ENCODE measurements around the gene VWF.

The VWF gene

GRCh38 chr12:5924342-5924741, 200.1 kb downstream of the VWF start:
- no peak for TF ChIP-seq CTCF (IDR thresholded peaks at IDR 0.05)

- no peak for TF ChIP-seq CTCF (IDR thresholded peaks at IDR 0.05)
Observed at GRCh38 chr12:5923751-5924150, 200.7 kb downstream of the VWF start.

- TF ChIP-seq CTCF (IDR thresholded peaks at IDR 0.05), result no peak
Observed at GRCh38 chr12:5923043-5923605, 201.3 kb downstream of the VWF start.

- TF ChIP-seq CTCF (IDR thresholded peaks at IDR 0.05), result no peak
Observed at GRCh38 chr12:5921966-5922899, 202.2 kb downstream of the VWF start.

GRCh38 chr12:5921027-5921909, 203.2 kb downstream of the VWF start:
- no peak for TF ChIP-seq CTCF (IDR thresholded peaks at IDR 0.05)

GRCh38 chr12:5916785-5917290, 207.6 kb downstream of the VWF start:
- TF ChIP-seq CTCF (IDR thresholded peaks at IDR 0.05), result no peak

- TF ChIP-seq CTCF (IDR thresholded peaks at IDR 0.05), result no peak
Observed at GRCh38 chr12:5915511-5915910, 209.0 kb downstream of the VWF start.

Data from LNCAP (cell line).